ENCODE measurements around the gene ERRFI1. TPM values are rescaled to one million over a fixed set of nuclear protein-coding genes. Genes with fewer than 3 reads are reported as not detected.
"Not testable (repeated sequence)": the region's sequence is repeated elsewhere in the genome, so short reads cannot be mapped to it uniquely, and the experiment has no call there.

The ERRFI1 gene
- total RNA-seq, 1 donor from 2014 or later: 2.0 TPM

- no peaks in the 10 kb centered on the region for H3K36me3 Mint-ChIP-seq (ENCODE audit: low read depth)
- intact Hi-C loops (cut with micrococcal nuclease): no loop called here
- no peak overlapping the region for H3K27ac Mint-ChIP-seq
- no peak overlapping the region for H3K4me3 Mint-ChIP-seq
- H3K27me3 Mint-ChIP-seq: peaks cover 7% of the 10 kb centered on the region
- no peaks in the 10 kb centered on the region for H3K4me1 Mint-ChIP-seq
- no peak for DNase-seq
- no peaks in the 10 kb centered on the region for H3K9me3 Mint-ChIP-seq
Observed at GRCh38 chr1:8055973-8056372, 29.9 kb upstream of the ERRFI1 start.

- H3K36me3 Mint-ChIP-seq (ENCODE audit: low read depth): no peaks in the 10 kb centered on the region
- H3K4me3 Mint-ChIP-seq: no peak overlapping the region
- no peaks in the 10 kb centered on the region for H3K4me1 Mint-ChIP-seq
- intact Hi-C loops (cut with micrococcal nuclease): no loop called here
- H3K27me3 Mint-ChIP-seq: peaks cover 7% of the 10 kb centered on the region
- no peak for DNase-seq
- no peak overlapping the region for H3K27ac Mint-ChIP-seq
- no peaks in the 10 kb centered on the region for H3K9me3 Mint-ChIP-seq
Observed at GRCh38 chr1:8053878-8054567, 27.9 kb upstream of the ERRFI1 start.

- intact Hi-C loops (cut with micrococcal nuclease): no loop called here
- peaks cover 3% of the 10 kb centered on the region for H3K27me3 Mint-ChIP-seq
Observed at GRCh38 chr1:8051650-8052049, 25.5 kb upstream of the ERRFI1 start.

GRCh38 chr1:8049229-8049628 lies 23.1 kb upstream of the ERRFI1 start:
- DNase-seq; H3K9me3 Mint-ChIP-seq; H3K27ac Mint-ChIP-seq; H3K4me3 Mint-ChIP-seq; H3K36me3 Mint-ChIP-seq (ENCODE audit: low read depth); H3K27me3 Mint-ChIP-seq; intact Hi-C loops (cut with micrococcal nuclease); H3K4me1 Mint-ChIP-seq: not testable (repeated sequence)

More at GRCh38 chr1:8051650-8052049, 25.5 kb upstream of the ERRFI1 start:
- no peak overlapping the region for H3K4me3 Mint-ChIP-seq
- H3K4me1 Mint-ChIP-seq: peaks cover 2% of the 10 kb centered on the region
- no peak for DNase-seq
- no peaks in the 10 kb centered on the region for H3K9me3 Mint-ChIP-seq
- H3K36me3 Mint-ChIP-seq (ENCODE audit: low read depth): no peaks in the 10 kb centered on the region
- H3K27ac Mint-ChIP-seq: no peak overlapping the region

- Mint-ChIP-seq H3K9me3 (no peaks in the 10 kb centered on the region), H3K36me3 (ENCODE audit: low read depth) (no peaks in the 10 kb centered on the region), H3K27ac (no peak overlapping the region), H3K4me3 (no peak overlapping the region), H3K27me3 (no peaks in the 10 kb centered on the region), H3K4me1 (peaks cover 4% of the 10 kb centered on the region)
- no peak for DNase-seq
- intact Hi-C loops (cut with micrococcal nuclease): no loop called here
Observed at GRCh38 chr1:8047686-8048445, 21.8 kb upstream of the ERRFI1 start.

GRCh38 chr1:8047112-8047511 lies 21.0 kb upstream of the ERRFI1 start:
- Mint-ChIP-seq H3K4me1 (peaks cover 4% of the 10 kb centered on the region), H3K4me3 (no peak overlapping the region), H3K9me3 (peaks cover 2% of the 10 kb centered on the region), H3K27ac (no peak overlapping the region), H3K36me3 (ENCODE audit: low read depth) (no peaks in the 10 kb centered on the region), H3K27me3 (peaks cover 1% of the 10 kb centered on the region)
- DNase-seq: no peak
- intact Hi-C loops (cut with micrococcal nuclease): no loop called here

- Mint-ChIP-seq H3K27me3 (peaks cover 2% of the 10 kb centered on the region), H3K27ac (no peak overlapping the region), H3K4me1 (peaks cover 4% of the 10 kb centered on the region), H3K36me3 (ENCODE audit: low read depth) (no peaks in the 10 kb centered on the region), H3K9me3 (peaks cover 8% of the 10 kb centered on the region), H3K4me3 (no peak overlapping the region)
- DNase-seq: no peak
- intact Hi-C loops (cut with micrococcal nuclease): loop anchor here (1.0 kb wide), 1 partner anchor 51 kb away; no protein-coding TSS in a partner anchor
Observed at GRCh38 chr1:8046391-8046790, 20.3 kb upstream of the ERRFI1 start.

- Mint-ChIP-seq H3K9me3 (peaks cover 12% of the 10 kb centered on the region), H3K27me3 (peaks cover 10% of the 10 kb centered on the region), H3K27ac (no peak overlapping the region), H3K4me3 (no peak overlapping the region), H3K36me3 (ENCODE audit: low read depth) (no peaks in the 10 kb centered on the region), H3K4me1 (peaks cover 4% of the 10 kb centered on the region)
- intact Hi-C loops (cut with micrococcal nuclease): no loop called here
- DNase-seq: no peak
Observed at GRCh38 chr1:8043621-8044020, 17.5 kb upstream of the ERRFI1 start.

GRCh38 chr1:8042134-8042533 lies 16.0 kb upstream of the ERRFI1 start:
- peaks cover 3% of the 10 kb centered on the region for H3K4me1 Mint-ChIP-seq
- H3K27me3 Mint-ChIP-seq: peaks cover 10% of the 10 kb centered on the region
- intact Hi-C loops (cut with micrococcal nuclease): no loop called here
- no peak overlapping the region for H3K27ac Mint-ChIP-seq
- H3K9me3 Mint-ChIP-seq: peaks cover 12% of the 10 kb centered on the region
- DNase-seq: no peak
- no peak overlapping the region for H3K4me3 Mint-ChIP-seq
- no peaks in the 10 kb centered on the region for H3K36me3 Mint-ChIP-seq (ENCODE audit: low read depth)

GRCh38 chr1:8040586-8040985 lies 14.5 kb upstream of the ERRFI1 start:
- no peak overlapping the region for H3K27ac Mint-ChIP-seq
- peaks cover 14% of the 10 kb centered on the region for H3K27me3 Mint-ChIP-seq
- intact Hi-C loops (cut with micrococcal nuclease): no loop called here
- no peaks in the 10 kb centered on the region for H3K36me3 Mint-ChIP-seq (ENCODE audit: low read depth)
- no peak for DNase-seq
- H3K4me3 Mint-ChIP-seq: no peak overlapping the region
- H3K9me3 Mint-ChIP-seq: peaks cover 12% of the 10 kb centered on the region
- no peaks in the 10 kb centered on the region for H3K4me1 Mint-ChIP-seq

GRCh38 chr1:8039071-8039470 lies 13.0 kb upstream of the ERRFI1 start:
- DNase-seq: no peak
- H3K9me3 Mint-ChIP-seq: peaks cover 12% of the 10 kb centered on the region
- no peaks in the 10 kb centered on the region for H3K4me1 Mint-ChIP-seq
- H3K4me3 Mint-ChIP-seq: no peak overlapping the region
- H3K27me3 Mint-ChIP-seq: peaks cover 14% of the 10 kb centered on the region
- no peak overlapping the region for H3K27ac Mint-ChIP-seq
- intact Hi-C loops (cut with micrococcal nuclease): no loop called here
- no peaks in the 10 kb centered on the region for H3K36me3 Mint-ChIP-seq (ENCODE audit: low read depth)

GRCh38 chr1:8035289-8035688 lies 9.2 kb upstream of the ERRFI1 start:
- no peaks in the 10 kb centered on the region for H3K36me3 Mint-ChIP-seq (ENCODE audit: low read depth)
- H3K4me1 Mint-ChIP-seq: peaks cover 1% of the 10 kb centered on the region
- H3K27ac Mint-ChIP-seq: no peak overlapping the region
- intact Hi-C loops (cut with micrococcal nuclease): no loop called here
- no peak overlapping the region for H3K4me3 Mint-ChIP-seq
- peaks cover 4% of the 10 kb centered on the region for H3K9me3 Mint-ChIP-seq
- no peak for DNase-seq
- H3K27me3 Mint-ChIP-seq: peaks cover 8% of the 10 kb centered on the region

- no peak for DNase-seq
- Mint-ChIP-seq H3K27me3 (peaks cover 14% of the 10 kb centered on the region), H3K27ac (no peak overlapping the region), H3K36me3 (ENCODE audit: low read depth) (no peaks in the 10 kb centered on the region), H3K4me3 (no peak overlapping the region), H3K9me3 (no peaks in the 10 kb centered on the region), H3K4me1 (peaks cover 1% of the 10 kb centered on the region)
- intact Hi-C loops (cut with micrococcal nuclease): no loop called here
Observed at GRCh38 chr1:8033322-8033721, 7.2 kb upstream of the ERRFI1 start.

- H3K9me3 Mint-ChIP-seq: no peaks in the 10 kb centered on the region
- intact Hi-C loops (cut with micrococcal nuclease): no loop called here
- peaks cover 23% of the 10 kb centered on the region for H3K27me3 Mint-ChIP-seq
- no peak overlapping the region for H3K4me3 Mint-ChIP-seq
- no peak overlapping the region for H3K27ac Mint-ChIP-seq
- no peak for DNase-seq
- peaks cover 1% of the 10 kb centered on the region for H3K4me1 Mint-ChIP-seq
- H3K36me3 Mint-ChIP-seq (ENCODE audit: low read depth): no peaks in the 10 kb centered on the region
Observed at GRCh38 chr1:8032366-8032910, 6.3 kb upstream of the ERRFI1 start.

All from activated CD4-positive, alpha-beta T cell treated with anti-CD3 and anti-CD28 coated beads, Interleukin-2, amount 10 ng/mL, durations not matched to agents 24 days and 14 days (primary cell).